HEK293 (cell line): ENCODE measurements around the gene IL11RA.

Experiments used
- CTCF ChIA-PET: fragments of 350-600 bp; formaldehyde crosslinking; extraction: SDS; loops from one replicate; lab custom pipeline; 2021; ENCODE audit warnings: antibody characterized with exemption; lab: Yijun Ruan, JAX
- POLR2A ChIA-PET: fragments of 300-600 bp; formaldehyde crosslinking; extraction: SDS; loops from one replicate; lab custom pipeline; 2020; ENCODE audit warnings: antibody characterized with exemption, inconsistent platforms; lab: Yijun Ruan, JAX
- H3K27ac ChIP-seq: fragments of 200-500 bp; sonication (Bioruptor generic); 2 replicates; pipeline ENCODE4 v1.5.1; 2014; ENCODE audit warnings: low read depth, low read length, control low read depth, inconsistent platforms; ENCODE audit errors: extremely low read depth
- H3K36me3 ChIP-seq, 2 experiments: fragments of 200-500 bp in 1 of 2; sonication (Bioruptor generic) in 1 of 2; 1 replicate in 1 of 2; 2 replicates in 1 of 2; pipeline ENCODE4 v1.5.1; 2014 to 2017; ENCODE audit warnings: inconsistent platforms in 2 of 2, low read length in 2 of 2; ENCODE audit not compliant: control insufficient read depth in 2 of 2, insufficient read depth in 1 of 2
- H3K4me1 ChIP-seq: fragments of 200-500 bp; sonication (Bioruptor generic); 2 replicates; pipeline ENCODE4 v1.5.1; 2014; ENCODE audit warnings: mild to moderate bottlenecking, low read length, inconsistent platforms; ENCODE audit not compliant: control insufficient read depth, insufficient read depth
- H3K4me3 ChIP-seq: 2 replicates; pipeline ENCODE4 v1.5.1; 2011; ENCODE audit warnings: low read depth, mild to moderate bottlenecking, control low read depth, low read length, moderate library complexity
- H3K9me3 ChIP-seq: fragments of 200-500 bp; sonication (Bioruptor generic); 2 replicates; pipeline ENCODE4 v1.5.1; 2014; ENCODE audit warnings: low read depth, low read length, inconsistent platforms; ENCODE audit not compliant: control insufficient read depth, insufficient read depth
- CTCF ChIP-seq: fragments of 450-650 bp; formaldehyde crosslinking; IDR thresholded peaks from 2 replicates; pipeline ENCODE4 v1.5.1; 2016; ENCODE audit warnings: missing biosample characterization, missing genetic modification characterization
- HIC1 ChIP-seq: fragments of 450-650 bp; formaldehyde crosslinking; IDR thresholded peaks from 2 replicates; pipeline ENCODE4 v1.5.1; 2016; ENCODE audit warnings: missing biosample characterization, missing genetic modification characterization
- KLF10 ChIP-seq: fragments of 450-650 bp; IDR thresholded peaks from 2 replicates; pipeline ENCODE4 v1.5.1; 2018; ENCODE audit warnings: missing biosample characterization, mild to moderate bottlenecking, missing genetic modification characterization
- PRDM1 ChIP-seq: fragments of 450-650 bp; formaldehyde crosslinking; IDR thresholded peaks from 2 replicates; pipeline ENCODE4; 2016; ENCODE audit warnings: missing biosample characterization, missing genetic modification characterization
- ZBTB48 ChIP-seq: fragments of 450-650 bp; formaldehyde crosslinking; IDR thresholded peaks from 2 replicates; pipeline ENCODE4 v1.5.1; 2016; ENCODE audit warnings: missing biosample characterization, missing genetic modification characterization
- ZBTB8A ChIP-seq: fragments of 450-650 bp; formaldehyde crosslinking; IDR thresholded peaks from 2 replicates; pipeline ENCODE4 v1.5.1; 2016; ENCODE audit warnings: missing biosample characterization, missing genetic modification characterization
- ZFHX2 ChIP-seq: fragments of 450-650 bp; formaldehyde crosslinking; conservative IDR thresholded peaks from 2 replicates; pipeline ENCODE4 v1.5.1; 2016; ENCODE audit warnings: missing biosample characterization, missing genetic modification characterization
- ZNF138 ChIP-seq: fragments of 450-650 bp; formaldehyde crosslinking; IDR thresholded peaks from 2 replicates; pipeline ENCODE4 v1.5.1; 2016; ENCODE audit warnings: missing biosample characterization, missing genetic modification characterization, borderline replicate concordance
- ZNF146 ChIP-seq: fragments of 450-650 bp; formaldehyde crosslinking; IDR thresholded peaks from 2 replicates; pipeline ENCODE4 v1.5.1; 2016; ENCODE audit warnings: missing biosample characterization, missing genetic modification characterization
- ZNF155 ChIP-seq: fragments of 450-650 bp; formaldehyde crosslinking; IDR thresholded peaks from 2 replicates; pipeline ENCODE4 v1.5.1; 2016; ENCODE audit warnings: missing biosample characterization, missing genetic modification characterization
- ZNF221 ChIP-seq: fragments of 450-650 bp; formaldehyde crosslinking; IDR thresholded peaks from 2 replicates; pipeline ENCODE4 v1.5.1; 2017; ENCODE audit warnings: missing biosample characterization, missing genetic modification characterization, borderline replicate concordance
- ZNF223 ChIP-seq: fragments of 450-650 bp; formaldehyde crosslinking; IDR thresholded peaks from 2 replicates; pipeline ENCODE4 v1.5.1; 2016; ENCODE audit warnings: missing biosample characterization, missing genetic modification characterization
- ZNF266 ChIP-seq: fragments of 450-650 bp; formaldehyde crosslinking; IDR thresholded peaks from 2 replicates; pipeline ENCODE4 v1.5.1; 2016; ENCODE audit warnings: missing biosample characterization, missing genetic modification characterization, low read depth
- ZNF324 ChIP-seq: fragments of 450-650 bp; formaldehyde crosslinking; IDR thresholded peaks from 2 replicates; pipeline ENCODE4 v1.5.1; 2016; ENCODE audit warnings: missing biosample characterization, missing genetic modification characterization
- ZNF37A ChIP-seq: fragments of 450-650 bp; IDR thresholded peaks from 2 replicates; pipeline ENCODE4 v1.5.1; 2018; ENCODE audit warnings: missing biosample characterization, missing genetic modification characterization
- ZNF530 ChIP-seq: fragments of 450-650 bp; formaldehyde crosslinking; IDR thresholded peaks from 2 replicates; pipeline ENCODE4 v1.5.1; 2016; ENCODE audit warnings: low read depth, missing biosample characterization, missing genetic modification characterization
- ZNF549 ChIP-seq: fragments of 450-650 bp; IDR thresholded peaks from 2 replicates; pipeline ENCODE4 v1.5.1; 2018; ENCODE audit warnings: missing biosample characterization, missing genetic modification characterization, mild to moderate bottlenecking, inconsistent platforms, moderate library complexity
- ZNF660 ChIP-seq: fragments of 450-650 bp; IDR thresholded peaks from 2 replicates; pipeline ENCODE4 v1.5.1; 2018; ENCODE audit warnings: missing biosample characterization, mild to moderate bottlenecking, missing genetic modification characterization
- ZNF664 ChIP-seq: fragments of 450-650 bp; formaldehyde crosslinking; IDR thresholded peaks from 2 replicates; pipeline ENCODE4 v1.5.1; 2016; ENCODE audit warnings: missing biosample characterization, missing genetic modification characterization
- ZNF830 ChIP-seq: fragments of 450-650 bp; IDR thresholded peaks from 2 replicates; pipeline ENCODE4 v1.5.0; 2018; ENCODE audit warnings: missing biosample characterization, missing genetic modification characterization, low read depth, mild to moderate bottlenecking, moderate library complexity
- ZNF837 ChIP-seq: fragments of 450-650 bp; formaldehyde crosslinking; IDR thresholded peaks from 2 replicates; pipeline ENCODE4 v1.5.1; 2016; ENCODE audit warnings: missing biosample characterization, missing genetic modification characterization
- ZXDB ChIP-seq: fragments of 450-650 bp; formaldehyde crosslinking; IDR thresholded peaks from 2 replicates; pipeline ENCODE4 v1.5.1; 2016; ENCODE audit warnings: missing biosample characterization, missing genetic modification characterization
- TF ChIP-seq, protein P1 (sequence below): fragments of 450-650 bp; formaldehyde crosslinking; IDR thresholded peaks from 2 replicates; pipeline ENCODE4 v1.5.1; 2016; ENCODE audit warnings: missing biosample characterization, missing genetic modification characterization

Gene IL11RA

GRCh38 chr9:34647651-34648050 is 4.3 kb upstream of the IL11RA start (continued):
- no peak for TF ChIP-seq ZNF266 (tag by site-specific recombination)
- no peak for TF ChIP-seq ZNF37A (tag by site-specific recombination)
- no peak for TF ChIP-seq ZNF660 (tag by site-specific recombination)
- TF ChIP-seq, all 188 proteins: peak for 0

DNA sequence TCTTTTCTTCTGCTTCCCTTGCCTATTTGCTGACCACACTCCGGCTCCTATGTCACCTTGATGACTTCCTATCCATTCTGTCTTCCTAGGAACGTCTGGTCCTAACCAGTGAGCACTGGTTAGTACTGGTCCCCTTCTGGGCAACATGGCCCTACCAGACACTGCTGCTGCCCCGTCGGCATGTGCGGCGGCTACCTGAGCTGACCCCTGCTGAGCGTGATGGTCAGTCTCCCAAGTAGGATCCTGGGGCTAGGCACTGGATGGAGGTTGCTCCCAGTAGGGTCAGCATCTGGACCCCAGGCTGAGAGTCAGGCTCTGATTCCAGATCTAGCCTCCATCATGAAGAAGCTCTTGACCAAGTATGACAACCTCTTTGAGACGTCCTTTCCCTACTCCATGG is 3.3 kb upstream of the IL11RA start:
- no peak overlapping the region for H3K4me3 ChIP-seq
- ChIA-PET CTCF (interaction anchor here (1.3 to 13.3 kb wide), 3 partner anchors 13 to 15 kb away, joined by 3 to 125 read pairs (median 5); partner anchors contain the start of gene SIGMAR1), POLR2A (interaction anchor here (0.5 to 5.7 kb wide), 3 partner anchors 13 to 465 kb away, joined by 3 to 90 read pairs (median 5); partner anchors contain the start of gene SIGMAR1)
- H3K27ac ChIP-seq: no peak overlapping the region
- no peak for TF ChIP-seq CTCF
- TF ChIP-seq ZFHX2: no peak
- no peak for TF ChIP-seq ZNF155
- no peak for TF ChIP-seq ZNF530
- TF ChIP-seq ZXDB (tag by site-specific recombination): no peak
- no peak for TF ChIP-seq ZNF549 (tag by site-specific recombination)
- no peak for TF ChIP-seq ZNF837 (tag by site-specific recombination)
- TF ChIP-seq ZNF660 (tag by site-specific recombination): no peak
- no peak for TF ChIP-seq ZNF146 (tag by site-specific recombination)
- TF ChIP-seq KLF10 (tag by site-specific recombination): no peak
- TF ChIP-seq ZNF324 (tag by site-specific recombination): no peak
- no peak for TF ChIP-seq ZNF830
- no peak for TF ChIP-seq ZBTB8A (tag by site-specific recombination)
- no peak for TF ChIP-seq ZNF221
- no peak for TF ChIP-seq ZNF138
- TF ChIP-seq, protein P1, sequence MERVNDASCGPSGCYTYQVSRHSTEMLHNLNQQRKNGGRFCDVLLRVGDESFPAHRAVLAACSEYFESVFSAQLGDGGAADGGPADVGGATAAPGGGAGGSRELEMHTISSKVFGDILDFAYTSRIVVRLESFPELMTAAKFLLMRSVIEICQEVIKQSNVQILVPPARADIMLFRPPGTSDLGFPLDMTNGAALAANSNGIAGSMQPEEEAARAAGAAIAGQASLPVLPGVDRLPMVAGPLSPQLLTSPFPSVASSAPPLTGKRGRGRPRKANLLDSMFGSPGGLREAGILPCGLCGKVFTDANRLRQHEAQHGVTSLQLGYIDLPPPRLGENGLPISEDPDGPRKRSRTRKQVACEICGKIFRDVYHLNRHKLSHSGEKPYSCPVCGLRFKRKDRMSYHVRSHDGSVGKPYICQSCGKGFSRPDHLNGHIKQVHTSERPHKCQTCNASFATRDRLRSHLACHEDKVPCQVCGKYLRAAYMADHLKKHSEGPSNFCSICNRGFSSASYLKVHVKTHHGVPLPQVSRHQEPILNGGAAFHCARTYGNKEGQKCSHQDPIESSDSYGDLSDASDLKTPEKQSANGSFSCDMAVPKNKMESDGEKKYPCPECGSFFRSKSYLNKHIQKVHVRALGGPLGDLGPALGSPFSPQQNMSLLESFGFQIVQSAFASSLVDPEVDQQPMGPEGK (tag by site-specific recombination): no peak
- no peak for TF ChIP-seq PRDM1
- TF ChIP-seq ZNF223 (tag by site-specific recombination): no peak
- TF ChIP-seq ZNF664 (tag by site-specific recombination): no peak
- H3K9me3 ChIP-seq: no peaks in the 10 kb centered on the region
- H3K4me1 ChIP-seq: peaks cover 6% of the 10 kb centered on the region
- peaks cover 0 to 40% of the 10 kb centered on the region in 2 experiments; a peak in 2 of 3 replicates for H3K36me3 ChIP-seq

- TF ChIP-seq HIC1 (tag by site-specific recombination): no peak
- peak; percentile 45; the same call in 1 of the 2 replicates for TF ChIP-seq ZBTB48 (tag by site-specific recombination)
- no peak overlapping the region for H3K27ac ChIP-seq
- H3K9me3 ChIP-seq: no peaks in the 10 kb centered on the region
- ChIA-PET POLR2A (interaction anchor here (0.8 to 2.4 kb wide), 5 partner anchors 10 to 31 kb away, joined by 3 to 10 read pairs (median 4); partner anchors contain the start of genes DCTN3 and SIGMAR1), CTCF (interaction anchor here (0.6 to 13.3 kb wide), 3 partner anchors 15 to 866 kb away, joined by 3 to 125 read pairs (median 3); partner anchors contain the start of gene SIGMAR1)
- H3K36me3 ChIP-seq: peaks cover 0 to 40% of the 10 kb centered on the region in 2 experiments; a peak in 2 of 3 replicates
- H3K4me3 ChIP-seq: no peak overlapping the region
- peaks cover 6% of the 10 kb centered on the region for H3K4me1 ChIP-seq
These were observed 1.2 kb upstream of the IL11RA start for GRCh38 chr9:34650816-34651215.
